GM19238 (cell line): ENCODE results near the gene XPNPEP1.

Source experiments
- DNase-seq: peaks from one replicate; pipeline ENCODE4 v3.0.0; 2011; ENCODE audit warnings: low spot score; ENCODE audit not compliant: insufficient read length

XPNPEP1 gene

GRCh38 chr10:109819807-109820206, 103.5 kb downstream of the XPNPEP1 start:
- no peak for DNase-seq
